ENCODE results near the gene GLIS1.

Gene GLIS1

DNA sequence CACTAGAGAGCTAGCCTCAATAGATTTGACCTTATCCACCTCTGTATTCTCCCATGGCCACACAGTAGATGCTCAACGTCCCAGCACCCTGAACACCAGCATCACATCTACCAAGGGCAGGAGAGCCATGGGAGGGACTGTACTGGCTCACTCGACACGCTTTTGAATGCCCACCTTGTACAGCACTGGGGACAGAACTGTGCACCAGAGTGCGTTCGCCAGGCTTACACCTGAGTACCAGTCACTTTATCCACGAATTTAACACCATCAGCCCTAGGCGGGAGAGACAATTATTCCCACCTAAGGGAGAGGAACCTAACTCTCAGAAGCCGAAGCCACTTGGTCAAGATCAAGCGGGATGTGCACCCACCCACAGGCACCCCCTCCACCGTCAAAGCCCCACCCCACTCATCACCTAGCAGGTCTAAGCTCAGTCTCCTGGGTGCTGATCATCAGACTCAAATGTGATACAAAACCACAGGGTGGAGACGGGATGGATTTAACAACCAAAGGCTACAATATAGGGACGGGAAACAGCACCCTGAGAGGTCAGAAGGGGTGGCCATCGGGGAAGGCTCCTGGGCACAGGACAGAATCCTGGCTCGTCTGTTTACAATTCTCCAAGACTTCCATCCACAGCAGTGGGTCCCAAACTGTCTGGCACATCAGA is 110.5 kb downstream of the GLIS1 start:
- no peak for DNase-seq

DNA sequence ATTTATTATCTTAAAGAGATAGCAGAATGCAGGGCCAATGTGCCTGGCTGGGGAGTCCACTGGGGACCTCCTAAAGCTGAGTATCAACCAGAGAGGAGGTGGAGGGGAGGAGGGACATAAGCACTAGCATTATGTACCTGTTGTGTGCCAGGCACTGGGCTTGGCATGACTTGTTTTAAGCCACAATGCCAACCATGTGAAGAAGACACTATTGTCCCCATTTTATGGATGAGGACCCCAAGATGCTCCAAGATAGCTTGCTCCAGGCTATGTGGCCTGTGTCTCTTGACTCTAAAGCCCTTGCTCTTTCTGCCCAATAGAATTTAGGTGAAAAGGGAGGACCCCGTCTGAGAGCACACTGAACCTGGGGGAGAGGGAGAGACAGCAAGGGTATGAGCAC is 111.3 kb downstream of the GLIS1 start:
- DNase-seq = no peak

DNA sequence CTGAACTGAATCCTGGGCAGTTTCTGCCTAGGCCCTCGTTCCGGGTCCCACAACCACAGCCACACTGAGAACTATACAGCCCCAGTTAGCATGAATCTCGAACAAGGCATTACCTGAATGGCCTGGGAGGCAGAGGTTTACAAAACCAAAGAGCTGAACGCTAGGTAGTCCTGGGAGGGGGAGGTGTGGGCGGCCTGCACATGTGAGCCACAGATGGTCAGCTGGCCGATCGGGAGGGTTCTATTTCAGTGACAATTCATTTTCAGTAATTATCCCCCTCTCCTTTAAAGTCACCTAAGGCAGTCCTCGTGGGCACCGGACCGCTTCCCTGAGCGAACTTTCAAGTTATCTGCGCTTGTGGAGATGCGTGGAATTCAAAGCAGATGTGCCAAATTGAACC is 111.9 kb downstream of the GLIS1 start:
- DNase-seq = no peak

DNA sequence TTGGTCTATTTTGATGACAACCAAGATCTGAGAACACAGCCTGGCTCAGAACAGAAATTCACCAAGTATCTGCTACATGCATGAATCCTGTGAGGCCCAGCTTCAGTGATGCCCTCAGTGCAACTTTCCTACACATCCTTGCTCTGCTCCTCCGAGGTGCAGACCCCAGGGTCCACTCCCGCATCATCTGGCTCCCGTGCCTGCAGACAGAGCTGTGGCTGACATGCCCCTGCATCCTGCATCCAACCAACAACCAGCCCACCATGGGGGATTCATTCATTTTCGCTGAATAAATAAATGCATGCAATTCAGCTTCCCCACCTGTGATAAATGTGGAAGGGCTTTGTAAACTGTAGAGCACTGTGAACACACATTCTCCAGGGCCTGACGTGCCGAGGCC is 112.3 kb downstream of the GLIS1 start:
- no peak for DNase-seq

DNA sequence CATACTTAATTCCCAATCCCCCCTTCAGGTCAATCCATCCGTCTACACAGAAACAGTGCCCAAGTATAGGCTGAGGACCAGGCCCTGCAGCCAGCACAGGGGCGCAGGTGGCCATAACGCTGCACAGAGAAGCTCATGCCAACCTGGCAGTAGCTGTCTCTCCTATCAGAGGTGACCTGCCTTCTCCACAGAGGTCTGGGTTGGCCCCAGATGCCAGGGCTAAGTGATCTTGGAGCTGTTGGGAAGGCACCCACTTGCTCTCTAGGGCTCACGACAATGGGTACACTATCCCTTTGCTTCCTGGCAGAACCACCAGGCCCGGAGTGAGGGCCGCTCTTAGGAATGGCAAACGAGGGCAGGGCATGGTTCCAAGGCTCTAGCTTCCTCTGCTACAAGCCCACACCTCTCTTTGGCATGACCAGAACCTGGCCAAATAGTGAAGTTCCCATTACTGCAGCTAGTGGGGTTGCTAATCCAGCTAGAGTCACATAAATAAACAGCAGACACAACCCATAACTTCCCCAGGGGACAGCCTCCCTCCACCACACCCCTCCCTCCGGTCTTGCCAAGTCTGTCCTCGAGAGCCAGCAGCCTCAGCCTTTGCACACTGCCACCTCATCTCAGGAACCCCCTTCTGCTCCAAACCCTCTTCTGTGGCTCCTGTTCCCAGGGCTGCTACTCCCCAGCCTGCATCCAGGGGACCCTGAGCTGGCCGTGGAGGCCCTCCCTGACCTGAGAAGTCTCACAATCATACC is 113.0 kb downstream of the GLIS1 start:
- DNase-seq = no peak

GRCh38 chr1:53625049-53625448 is 113.9 kb downstream of the GLIS1 start:
- DNase-seq = no peak

DNA sequence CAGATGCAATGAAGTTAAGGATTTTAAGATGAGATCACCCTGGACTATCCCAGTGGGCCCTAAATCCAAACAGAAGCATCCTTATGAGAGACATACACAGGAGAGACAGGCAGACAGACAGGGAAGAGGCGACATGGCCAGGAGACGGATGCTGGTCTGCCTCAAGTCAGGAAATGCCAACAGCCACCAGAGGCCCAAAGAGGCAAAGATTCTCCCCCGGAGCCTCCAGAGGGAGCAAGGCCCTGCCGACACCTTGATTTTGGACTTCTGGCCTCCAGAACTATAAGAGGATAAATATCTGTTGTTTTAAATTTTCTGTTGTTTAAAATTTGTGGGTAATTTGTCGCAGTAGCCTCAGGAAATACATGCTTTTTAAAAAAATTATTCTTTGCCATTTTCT is 116.4 kb downstream of the GLIS1 start:
- DNase-seq = no peak

DNA sequence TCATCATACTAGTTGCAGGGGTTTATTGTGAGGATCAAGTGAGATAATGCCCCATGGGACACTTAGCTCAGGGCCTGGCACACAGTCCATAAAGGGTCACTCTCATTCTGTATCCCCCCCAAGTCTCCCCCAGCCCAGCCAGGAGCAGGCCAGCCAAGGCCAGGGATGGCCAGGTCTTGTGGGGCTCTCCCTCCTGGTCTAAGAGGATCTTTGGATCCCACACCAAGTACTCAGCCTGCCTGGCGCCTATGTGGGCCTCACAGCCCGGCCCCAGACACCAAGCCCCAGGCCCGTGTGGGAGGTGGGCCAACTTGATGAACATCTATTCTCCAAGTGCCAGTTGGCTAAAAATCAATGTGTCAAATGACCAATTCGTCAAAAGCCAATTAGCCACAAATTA is 117.8 kb downstream of the GLIS1 start:
- no peak for DNase-seq

GRCh38 chr1:53620061-53620855 is 118.7 kb downstream of the GLIS1 start:
- DNase-seq = no peak

- no peak for DNase-seq
Observed at GRCh38 chr1:53619367-53620060, 119.5 kb downstream of the GLIS1 start.

DNA sequence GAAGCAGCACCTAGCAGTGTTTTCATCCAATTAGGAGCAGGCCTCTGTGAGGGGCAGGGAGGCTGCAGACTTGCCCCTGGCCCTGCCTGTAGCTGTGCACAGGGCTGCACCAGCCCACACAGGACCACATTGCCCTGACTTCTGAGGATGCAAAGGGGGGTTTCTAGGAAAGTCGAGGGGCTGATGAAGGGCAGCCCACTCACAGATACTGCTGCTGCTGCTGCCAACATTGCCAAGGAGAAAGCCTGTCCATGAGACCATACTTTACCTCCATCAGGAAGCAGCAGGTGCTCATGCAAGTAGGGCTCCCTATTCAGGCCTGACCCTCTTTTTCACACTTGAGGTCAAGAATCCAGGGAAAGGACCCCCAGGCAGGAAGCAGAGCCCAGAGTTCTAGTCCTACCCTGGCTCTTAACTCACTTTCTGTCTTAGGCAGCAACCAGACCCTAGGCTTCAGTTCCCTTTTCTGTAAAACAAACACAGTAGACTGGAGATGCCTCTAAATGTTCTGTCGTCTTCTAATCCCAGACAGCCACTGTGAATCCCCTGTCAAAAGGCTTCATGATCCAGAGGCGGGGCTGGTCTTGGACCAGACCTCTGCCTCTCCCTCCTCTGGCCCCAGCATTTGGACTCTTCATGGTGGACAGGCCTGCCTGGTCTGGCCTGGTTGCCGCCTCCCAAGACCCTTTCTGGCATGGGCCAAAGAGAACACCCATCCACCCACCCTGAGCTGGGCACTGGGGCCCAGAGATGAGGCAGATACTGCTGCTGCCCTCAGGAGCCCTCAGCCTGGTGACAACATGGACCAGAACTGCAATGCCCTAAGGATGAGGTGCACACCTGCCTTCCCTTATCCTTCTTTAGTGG is 120.2 kb downstream of the GLIS1 start:
- DNase-seq = no peak

GRCh38 chr1:53617851-53618499 is 121.0 kb downstream of the GLIS1 start:
- DNase-seq = no peak

DNA sequence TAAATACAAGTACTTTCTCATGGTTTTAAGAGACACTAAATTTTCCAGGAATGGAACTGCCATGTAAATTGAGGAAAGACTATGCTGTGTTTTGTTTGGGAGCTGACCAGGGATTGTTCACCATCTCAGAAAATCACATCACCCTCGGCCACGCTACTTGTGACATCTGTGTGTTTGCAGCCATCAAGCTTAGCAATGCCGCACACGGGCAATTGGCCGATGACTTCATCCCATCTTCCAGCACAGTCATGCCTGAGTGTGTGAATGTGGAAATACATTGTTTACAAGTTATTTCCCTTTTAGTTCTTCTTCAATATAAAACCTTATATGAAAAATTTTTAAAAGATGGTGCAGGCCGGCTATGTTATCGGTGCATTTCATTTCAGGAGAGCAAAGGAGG is 121.6 kb downstream of the GLIS1 start:
- DNase-seq = no peak

DNA sequence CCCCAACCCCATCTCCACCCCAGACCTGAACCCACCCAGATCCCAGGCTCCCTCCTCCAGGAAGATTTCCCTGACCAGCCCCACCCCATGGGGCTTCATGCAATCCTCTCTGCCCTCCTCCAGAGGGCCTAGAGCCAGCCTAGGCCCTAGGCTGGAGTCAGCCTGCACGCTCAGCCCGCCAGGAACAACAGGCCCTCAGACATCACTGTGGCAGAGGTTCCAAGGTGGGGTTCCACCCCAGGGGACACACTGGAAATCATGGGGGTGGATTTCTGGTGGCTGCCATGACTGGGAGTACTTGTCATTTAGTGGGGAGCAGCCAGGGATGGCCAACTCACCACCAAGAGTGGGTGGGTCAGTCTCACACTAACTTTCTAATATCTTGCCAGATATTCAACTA is 122.0 kb downstream of the GLIS1 start:
- no peak for DNase-seq

DNA sequence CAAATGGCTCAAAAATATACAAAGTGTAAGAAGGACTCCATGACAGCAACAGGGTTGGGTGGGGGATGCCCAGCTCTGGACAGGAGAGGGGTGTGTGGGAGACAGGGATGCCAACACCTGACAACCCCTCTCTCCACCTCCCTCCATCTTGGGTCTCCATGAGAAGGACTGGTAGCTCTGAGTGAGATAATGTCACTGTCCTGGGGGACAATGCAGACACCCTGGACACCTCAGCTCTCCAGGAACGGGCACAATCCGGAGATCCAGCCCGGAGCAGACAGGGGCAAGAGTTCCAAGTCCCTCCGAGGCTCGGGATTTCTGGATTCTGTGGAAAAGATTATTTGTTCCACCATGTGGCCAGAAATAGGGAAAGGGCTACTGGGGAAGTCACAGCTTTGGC is 122.5 kb downstream of the GLIS1 start:
- no peak for DNase-seq

DNA sequence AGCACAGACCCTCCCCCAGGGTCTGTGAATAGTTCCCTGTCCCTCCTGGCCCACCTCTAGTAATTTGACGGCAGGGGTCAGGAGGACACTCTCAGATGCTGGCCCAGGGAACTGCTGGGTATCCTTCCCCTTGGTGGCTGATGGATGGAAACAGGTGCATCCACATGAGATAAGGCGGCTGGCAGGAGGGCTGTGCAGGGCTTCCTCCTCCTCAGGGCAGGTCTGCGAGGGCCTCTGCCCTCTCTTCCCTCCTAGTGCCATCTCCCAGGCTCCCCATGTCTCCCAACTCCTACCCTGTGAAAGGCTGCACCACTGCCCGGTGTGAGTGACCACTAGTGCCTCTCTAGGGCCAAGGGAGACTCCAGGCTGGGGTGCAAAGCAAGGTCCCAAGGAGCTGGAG is 123.9 kb downstream of the GLIS1 start:
- no peak for DNase-seq

DNA sequence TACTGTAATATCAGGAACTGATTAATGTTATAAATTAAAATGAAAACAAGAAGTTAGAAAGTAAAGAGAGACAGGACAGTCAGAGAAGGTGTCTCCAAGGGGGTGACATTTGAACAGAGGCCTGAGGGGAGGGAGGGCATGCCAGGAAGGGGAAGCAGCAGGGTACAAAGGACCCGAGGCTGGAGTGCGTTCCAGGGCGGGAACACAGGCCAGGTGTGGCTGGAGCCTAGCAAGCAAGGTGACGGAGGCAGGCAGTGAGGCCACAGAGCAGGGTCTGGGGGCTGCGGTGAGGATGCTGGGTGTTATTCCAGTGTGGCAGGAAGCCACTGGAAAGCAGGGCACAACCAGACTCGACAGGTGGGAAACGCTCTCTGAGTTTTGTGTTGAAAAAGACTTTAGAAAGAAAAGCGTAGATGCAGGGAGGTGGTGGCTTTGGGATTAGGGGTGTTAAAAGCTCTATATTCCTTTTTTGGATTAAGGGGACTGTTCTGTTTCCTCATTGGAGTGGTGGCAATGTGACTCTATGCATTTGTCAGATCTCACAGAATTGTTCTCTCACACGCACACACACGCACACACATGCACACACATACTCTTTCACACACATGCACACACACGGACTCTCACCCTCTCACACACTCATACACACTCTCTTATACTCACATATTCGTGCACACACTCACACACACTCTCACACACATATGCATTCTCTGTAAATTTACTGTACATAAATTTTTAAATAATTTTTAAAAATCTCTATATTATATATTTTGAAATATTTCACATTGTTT is 124.5 kb downstream of the GLIS1 start:
- DNase-seq = no peak

DNA sequence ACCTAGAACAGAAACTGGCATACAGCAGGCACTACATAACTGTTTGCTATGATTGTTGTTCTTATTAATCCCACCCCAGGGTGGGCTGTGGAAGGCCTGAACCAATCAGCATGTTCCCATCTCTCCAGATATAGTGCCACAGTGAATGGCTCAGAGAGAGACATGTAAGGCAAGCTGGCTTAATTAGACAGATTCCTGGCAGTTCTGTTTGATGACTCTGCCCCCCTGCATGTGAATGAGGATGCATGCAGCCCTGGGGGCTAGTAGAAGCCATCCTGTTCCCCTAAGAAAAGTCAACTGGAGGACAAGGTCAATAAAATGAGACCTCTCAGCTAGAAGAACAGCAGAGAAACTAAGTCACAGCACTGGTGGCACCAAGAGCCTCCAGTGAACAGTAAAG is 130.3 kb downstream of the GLIS1 start:
- no peak for DNase-seq

DNA sequence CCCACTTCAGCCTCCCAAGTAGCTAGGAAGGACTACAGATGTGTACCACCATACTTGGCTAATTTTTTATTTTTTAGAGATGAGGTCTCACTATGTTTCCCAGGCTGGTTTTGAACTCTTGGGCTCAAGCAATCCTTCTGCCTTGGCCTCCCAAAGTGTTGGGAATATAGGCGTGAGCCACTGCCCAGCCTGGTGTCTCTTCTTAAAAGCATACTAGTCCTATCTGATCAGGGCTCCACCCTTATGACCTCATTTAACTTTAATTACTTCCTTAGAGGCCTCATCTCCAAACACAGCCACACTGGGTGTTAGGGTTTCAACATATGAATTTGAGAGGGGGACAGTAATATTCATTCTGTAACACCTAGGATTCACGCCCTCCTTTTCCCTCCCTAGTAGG is 130.9 kb downstream of the GLIS1 start:
- DNase-seq = no peak

DNA sequence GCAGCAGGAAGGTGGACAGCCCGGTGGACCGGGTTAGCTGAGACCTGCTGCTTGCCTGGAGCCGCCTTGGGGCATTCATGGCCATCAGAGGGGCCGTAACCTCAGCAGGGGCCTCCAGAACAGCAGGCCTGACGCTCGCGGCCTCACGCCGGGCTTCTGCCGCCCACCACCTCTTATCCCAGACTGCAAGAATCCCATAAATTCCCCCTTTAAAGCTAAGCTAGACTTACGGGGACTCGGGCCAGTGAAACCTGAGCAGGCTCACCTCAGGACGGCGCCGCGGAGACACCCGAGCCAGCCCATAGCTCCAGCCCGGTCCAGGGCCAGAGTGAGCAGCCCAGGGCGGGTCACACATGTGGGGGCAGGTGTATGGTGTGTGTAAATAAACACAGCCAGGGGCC is 132.3 kb downstream of the GLIS1 start:
- DNase-seq = no peak

DNA sequence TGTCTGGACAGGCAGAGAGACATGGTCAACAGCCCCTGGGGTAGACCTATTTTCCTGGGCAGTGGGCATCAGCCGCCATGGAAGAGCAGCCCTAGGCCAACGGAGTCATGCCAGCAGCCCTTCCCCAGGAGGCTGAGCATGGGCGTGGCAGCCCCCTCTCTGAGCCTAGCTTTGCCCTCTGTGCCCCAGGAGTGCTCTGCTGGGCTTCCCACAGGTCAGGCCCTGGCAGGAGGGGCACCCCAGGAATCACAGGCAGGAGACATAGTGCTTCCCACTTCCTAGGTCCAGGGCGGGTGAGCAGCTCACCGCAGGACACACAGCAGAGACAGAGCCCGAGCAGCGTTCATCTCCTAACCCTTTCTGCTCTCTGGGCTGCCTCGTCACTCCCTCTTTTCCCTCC is 132.8 kb downstream of the GLIS1 start:
- no peak for DNase-seq
